K562 (cell line): ENCODE results near the gene BARX2. TPM values are rescaled to one million over a fixed set of nuclear protein-coding genes. Genes with fewer than 3 reads are reported as not detected.

Experiments
- ATAC-seq: fragments of 200-7000 bp; cut with Tn5 transposase; 3 replicates; pipeline ENCODE4 v1.9.1; 2020; ENCODE audit warnings: moderate library complexity
- BruUV-seq: library from RNA; stranded (reverse); fragments of 400-500 nt; replicated peaks from 2 replicates; lab custom pipeline; 2021; lab: Mats Ljungman, UMichigan
- CTCF ChIA-PET: fragments of 300-600 bp; formaldehyde crosslinking; extraction: SDS; loops from one replicate; lab custom pipeline; 2021; ENCODE audit warnings: low intra/inter-chr PET ratio; lab: Yijun Ruan, JAX
- POLR2A ChIA-PET: fragments of 300-600, 350-650 bp; sonication (Branson Sonifier 250); formaldehyde crosslinking; extraction: SDS; loops from one replicate; lab custom pipeline; 2021; ENCODE audit warnings: antibody characterized with exemption, inconsistent platforms; lab: Yijun Ruan, JAX
- DNase-seq, 4 experiments: peaks; one replicate each; pipeline versions ENCODE4 v3.0.0 to v3.0.0-alpha.2; 2011 to 2018; ENCODE audit warnings: low spot score in 3 of 4, mixed read lengths in 3 of 4; ENCODE audit errors: extremely low read depth in 1 of 4
- FAIRE-seq: peaks from 2 replicates; lab custom pipeline; 2011; peaks lifted over from hg19 to GRCh38; lab: Jason Lieb, UNC
- H2AFZ ChIP-seq: 2 replicates; pipeline ENCODE4 v1.6.0; 2011; ENCODE audit warnings: low read depth, low read length, control low read depth, inconsistent platforms
- H3K27ac ChIP-seq: fragments of 200-600 bp; 3 replicates; pipeline ENCODE4 v1.8.0; 2011; ENCODE audit warnings: low read depth, mild to moderate bottlenecking, control low read depth, inconsistent platforms, low read length, moderate library complexity, mixed read lengths; ENCODE audit errors: extremely low read depth
- H3K27me3 ChIP-seq, 2 experiments: fragments of 300-600 bp in 1 of 2; 2 replicates in 1 of 2; 3 replicates in 1 of 2; pipeline versions ENCODE4 v1.6.0 to v1.8.0; 2011; ENCODE audit warnings: inconsistent platforms in 2 of 2, low read length in 2 of 2, mild to moderate bottlenecking in 1 of 2, mixed read lengths in 1 of 2, moderate library complexity in 1 of 2; ENCODE audit not compliant: control insufficient read depth in 2 of 2, insufficient read depth in 2 of 2
- H3K36me3 ChIP-seq: fragments of 300-600 bp; 3 replicates; pipeline ENCODE4 v1.8.0; 2011; ENCODE audit warnings: mild to moderate bottlenecking, low read length, inconsistent platforms; ENCODE audit not compliant: control insufficient read depth, insufficient read depth
- H3K4me1 ChIP-seq, 2 experiments: fragments of 200-600 bp in 1 of 2; replicated peaks in 1 of 2; 2 replicates in 1 of 2; 3 replicates in 1 of 2; pipeline versions ENCODE4 v1.5.1 to v1.8.0; 2011; ENCODE audit warnings: inconsistent platforms in 2 of 2, low read length in 2 of 2, mild to moderate bottlenecking in 1 of 2, mixed read lengths in 1 of 2, moderate library complexity in 1 of 2; ENCODE audit not compliant: control insufficient read depth in 2 of 2, insufficient read depth in 2 of 2
- H3K4me2 ChIP-seq: 2 replicates; pipeline ENCODE4 v1.6.1; 2011; ENCODE audit warnings: low read length, control low read depth, inconsistent platforms, mixed read lengths; ENCODE audit not compliant: insufficient read depth
- H3K4me3 ChIP-seq: fragments of 200-600 bp; sonication (generic), shearing (Covaris generic); 2 replicates; pipeline ENCODE4 v1.5.1; 2016; ENCODE audit warnings: control low read depth, inconsistent platforms
- H3K79me2 ChIP-seq: fragments of 200-600 bp; 3 replicates; pipeline ENCODE4 v1.8.0; 2011; ENCODE audit warnings: low read length, inconsistent platforms; ENCODE audit not compliant: control insufficient read depth, insufficient read depth
- H3K9ac ChIP-seq, 2 experiments: 2 replicates each; pipeline versions ENCODE4 v1.6.0 to v1.6.1; 2011; ENCODE audit warnings: low read depth in 2 of 2, low read length in 2 of 2, control low read depth in 1 of 2, inconsistent platforms in 1 of 2, mild to moderate bottlenecking in 1 of 2, mixed read lengths in 1 of 2; ENCODE audit not compliant: insufficient read depth in 1 of 2
- H3K9me1 ChIP-seq: one replicate; pipeline ENCODE4 v1.6.0; 2011; ENCODE audit warnings: inconsistent platforms, mild to moderate bottlenecking, low read length, moderate library complexity; ENCODE audit not compliant: control insufficient read depth, insufficient read depth
- H3K9me3 ChIP-seq: replicated peaks from 2 replicates; pipeline ENCODE4 v1.5.1; 2011; ENCODE audit warnings: low read depth, low read length, inconsistent platforms; ENCODE audit not compliant: control insufficient read depth, insufficient read depth
- H4K20me1 ChIP-seq: replicated peaks from 2 replicates; pipeline ENCODE4 v1.6.1; 2011; ENCODE audit warnings: low read length, inconsistent platforms, mixed read lengths; ENCODE audit not compliant: control insufficient read depth, insufficient read depth
- HDAC1 ChIP-seq, 2 experiments: fragments of 450-650 bp; IDR thresholded peaks; 2 replicates each; pipeline ENCODE4 v1.6.1; 2016 to 2017; ENCODE audit warnings: inconsistent platforms in 1 of 2, mild to moderate bottlenecking in 1 of 2, moderate library complexity in 1 of 2
- NCOA4 ChIP-seq: fragments of 450-650 bp; IDR thresholded peaks from 2 replicates; pipeline ENCODE4 v1.6.1; 2018; ENCODE audit warnings: mild to moderate bottlenecking; ENCODE audit not compliant: partially characterized antibody
- WGBS: fragments of 100-300 bp; shearing (Covaris generic); methylation state at CpG from one replicate; pipeline ENCODE4 v1.1.6; 2016; ENCODE audit warnings: low coverage, mixed read lengths; ENCODE audit not compliant: insufficient coverage; ENCODE audit errors: missing lambda C conversion rate; 5-methylcytosine and 5-hydroxymethylcytosine counted together
- in situ Hi-C: fragments of 300-500 bp; cut with MboI; formaldehyde crosslinking; loops from 4 replicates; pipeline ENCODE4 v1.15.0; 2018; ENCODE audit warnings: inconsistent platforms, mixed read lengths
- intact Hi-C: fragments of 100-400 bp; cut with micrococcal nuclease; formaldehyde crosslinking; loops from 2 replicates; pipeline ENCODE4 v1.14.2; 2022
- polyA plus RNA-seq, 8 experiments: library from polyadenylated mRNA; depleted of rRNA in 4 of 8; stranded (reverse) in 5 of 8; unstranded in 3 of 8; fragments of >200 nt; fragmentation: Nextera tagmentation in 2 of 8; fragmentation: Illumina TruSeq in 1 of 8; extraction: Ambion mirVana in 2 of 8; extraction: Trizol in 1 of 8; gene quantifications; 2 replicates each; pipeline versions ENCODE4 v1.2.1 to v1.2.3, GENCODE V29; 2011 to 2014; ENCODE audit warnings: inconsistent platforms in 1 of 8, missing spikeins in 1 of 8
- total RNA-seq, 7 experiments: library from RNA; depleted of rRNA in 6 of 7; stranded (reverse); fragments of >200 nt in 6 of 7; fragmentation: Illumina TruSeq in 2 of 7; extraction: Trizol in 2 of 7; gene quantifications; 2 replicates each; pipeline versions ENCODE4 v1.2.1 to v1.2.3, GENCODE V29; 2011 to 2021; ENCODE audit warnings: low replicate concordance in 1 of 7
- TF ChIP-seq, protein P1 (sequence below): fragments of 250-450 bp; sonication (Bioruptor Pico); IDR thresholded peaks from 2 replicates; pipeline ENCODE4 v1.5.0; 2021
- TF ChIP-seq, protein P2 (sequence below): fragments of 250-450 bp; sonication (Bioruptor Pico); IDR thresholded peaks from 2 replicates; pipeline ENCODE4 v1.8.0; 2021; ENCODE audit warnings: moderate library complexity, mild to moderate bottlenecking, inconsistent platforms

Gene BARX2
- total and polyA plus RNA-seq, 9 of the 15 experiments (the other 6 are each of a cell fraction or from before 2014, with no cell fraction given), result not detected

DNA sequence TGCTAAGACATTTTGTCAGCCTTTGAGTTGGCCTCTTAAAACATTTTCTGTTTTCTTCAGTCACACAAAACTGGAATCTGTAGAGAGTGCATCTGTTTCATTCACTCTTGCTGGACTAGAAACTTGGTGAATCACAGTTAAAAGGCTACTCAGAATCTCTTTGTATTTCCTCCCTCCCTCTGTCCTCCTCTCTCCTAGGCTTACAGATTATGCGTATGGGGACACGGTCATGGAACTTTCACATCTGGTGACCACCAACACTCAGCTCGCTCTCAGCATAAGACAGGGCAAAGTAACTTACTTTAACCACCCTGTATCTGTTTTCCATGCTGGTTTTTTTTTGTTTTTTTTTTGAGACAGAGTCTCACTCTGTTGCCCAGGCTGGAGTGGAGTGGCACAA is 50.4 kb downstream of the BARX2 start:
- H3K27ac ChIP-seq, result no peak overlapping the region
- no peaks in the 10 kb centered on the region for H4K20me1 ChIP-seq
- H3K9ac ChIP-seq, result no peak overlapping the region
- H3K4me3 ChIP-seq, result no peak overlapping the region
- no peaks in the 10 kb centered on the region for H3K36me3 ChIP-seq
- H3K4me1 ChIP-seq, result no peaks in the 10 kb centered on the region
- 0% methylated on average over 3 of the region's 3 CpGs for WGBS
- no peak for DNase-seq
- POLR2A ChIA-PET, result no interaction called here
- in situ Hi-C loops (no loop called here), intact Hi-C loops (no loop called here)
- CTCF ChIA-PET, result no interaction called here
- H3K9me1 ChIP-seq, result no peaks in the 10 kb centered on the region
- ATAC-seq, result no peak
- BruUV-seq, result no TSS peak
- H2AFZ ChIP-seq, result no peak overlapping the region
- no peaks in the 10 kb centered on the region for H3K79me2 ChIP-seq
- no peak for FAIRE-seq
- TF ChIP-seq NCOA4, result no peak
- no peak overlapping the region for H3K4me2 ChIP-seq
- H3K9me3 ChIP-seq, result no peaks in the 10 kb centered on the region
- no peaks in the 10 kb centered on the region for H3K27me3 ChIP-seq

DNA sequence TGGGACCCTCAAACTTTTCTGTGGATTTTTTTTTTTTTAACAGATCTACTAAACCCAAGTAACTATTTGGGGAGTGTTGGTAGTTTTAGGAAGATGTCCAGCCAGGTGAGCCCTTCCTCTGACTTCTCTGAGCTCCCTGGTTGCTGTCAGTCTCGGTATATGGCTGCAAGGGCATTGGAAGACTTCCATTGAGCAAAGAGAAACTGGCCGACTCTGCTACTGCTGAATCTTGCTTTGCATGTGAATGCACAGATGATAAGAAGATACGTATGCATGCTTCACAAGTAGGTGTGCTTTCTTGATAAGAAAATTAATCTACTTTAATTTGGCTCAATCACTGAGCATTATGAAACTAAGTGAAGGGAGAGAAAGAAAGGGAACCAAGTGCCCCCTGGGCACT is 51.1 kb downstream of the BARX2 start:
- no peaks in the 10 kb centered on the region for H3K9me1 ChIP-seq
- in situ Hi-C loops (no loop called here), intact Hi-C loops (no loop called here)
- H3K79me2 ChIP-seq, result no peaks in the 10 kb centered on the region
- no peak overlapping the region for H3K4me3 ChIP-seq
- no peak overlapping the region for H3K9ac ChIP-seq
- BruUV-seq, result no TSS peak
- no peak overlapping the region for H3K27ac ChIP-seq
- DNase-seq (no peak), FAIRE-seq (no peak), ATAC-seq (no peak)
- ChIA-PET POLR2A (no interaction called here), CTCF (no interaction called here)
- no peak overlapping the region for H3K4me2 ChIP-seq
- WGBS, result 0% methylated on average over 3 of the region's 3 CpGs
- H4K20me1 ChIP-seq, result no peaks in the 10 kb centered on the region
- no peaks in the 10 kb centered on the region for H3K4me1 ChIP-seq
- H2AFZ ChIP-seq, result no peak overlapping the region
- H3K36me3 ChIP-seq, result no peaks in the 10 kb centered on the region
- no peaks in the 10 kb centered on the region for H3K27me3 ChIP-seq
- H3K9me3 ChIP-seq, result no peaks in the 10 kb centered on the region
- no peak for TF ChIP-seq HDAC1 (IDR thresholded peaks at IDR 0.05)
- TF ChIP-seq, protein P1, sequence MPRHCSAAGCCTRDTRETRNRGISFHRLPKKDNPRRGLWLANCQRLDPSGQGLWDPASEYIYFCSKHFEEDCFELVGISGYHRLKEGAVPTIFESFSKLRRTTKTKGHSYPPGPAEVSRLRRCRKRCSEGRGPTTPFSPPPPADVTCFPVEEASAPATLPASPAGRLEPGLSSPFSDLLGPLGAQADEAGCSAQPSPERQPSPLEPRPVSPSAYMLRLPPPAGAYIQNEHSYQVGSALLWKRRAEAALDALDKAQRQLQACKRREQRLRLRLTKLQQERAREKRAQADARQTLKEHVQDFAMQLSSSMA (CRISPR knock-in tag), result no peak
- TF ChIP-seq, protein P2, sequence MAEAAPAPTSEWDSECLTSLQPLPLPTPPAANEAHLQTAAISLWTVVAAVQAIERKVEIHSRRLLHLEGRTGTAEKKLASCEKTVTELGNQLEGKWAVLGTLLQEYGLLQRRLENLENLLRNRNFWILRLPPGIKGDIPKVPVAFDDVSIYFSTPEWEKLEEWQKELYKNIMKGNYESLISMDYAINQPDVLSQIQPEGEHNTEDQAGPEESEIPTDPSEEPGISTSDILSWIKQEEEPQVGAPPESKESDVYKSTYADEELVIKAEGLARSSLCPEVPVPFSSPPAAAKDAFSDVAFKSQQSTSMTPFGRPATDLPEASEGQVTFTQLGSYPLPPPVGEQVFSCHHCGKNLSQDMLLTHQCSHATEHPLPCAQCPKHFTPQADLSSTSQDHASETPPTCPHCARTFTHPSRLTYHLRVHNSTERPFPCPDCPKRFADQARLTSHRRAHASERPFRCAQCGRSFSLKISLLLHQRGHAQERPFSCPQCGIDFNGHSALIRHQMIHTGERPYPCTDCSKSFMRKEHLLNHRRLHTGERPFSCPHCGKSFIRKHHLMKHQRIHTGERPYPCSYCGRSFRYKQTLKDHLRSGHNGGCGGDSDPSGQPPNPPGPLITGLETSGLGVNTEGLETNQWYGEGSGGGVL (CRISPR knock-in tag), result no peak
